HG02973 (cell line): Measurements from ENCODE around the gene MRM2.

Experiments
- ATAC-seq: cut with Tn5 transposase; IDR thresholded peaks from one replicate; pipeline ENCODE4 v1.9.1; 2021; ENCODE audit warnings: moderate library complexity; ENCODE audit not compliant: unreplicated experiment

Gene MRM2

DNA sequence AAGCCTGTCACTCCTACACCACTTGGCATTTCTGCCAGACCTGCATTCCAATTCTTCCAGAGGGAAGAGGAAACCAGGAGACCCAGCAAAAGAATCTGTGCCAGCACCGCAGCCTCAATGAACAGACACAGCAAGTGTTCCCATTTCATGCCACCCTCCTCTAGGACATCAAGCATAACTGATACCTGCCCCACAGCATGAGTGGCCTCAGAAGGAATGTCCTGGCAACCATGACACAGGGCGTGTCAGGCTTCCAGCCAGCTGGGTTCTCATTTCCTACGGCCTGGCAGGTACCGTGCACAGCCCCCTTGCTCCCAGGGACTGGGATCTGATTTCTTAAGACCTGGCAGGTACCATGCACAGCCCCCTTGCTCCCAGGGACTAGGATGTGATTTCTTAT is 17.1 kb downstream of the MRM2 start:
- no peak for ATAC-seq

DNA sequence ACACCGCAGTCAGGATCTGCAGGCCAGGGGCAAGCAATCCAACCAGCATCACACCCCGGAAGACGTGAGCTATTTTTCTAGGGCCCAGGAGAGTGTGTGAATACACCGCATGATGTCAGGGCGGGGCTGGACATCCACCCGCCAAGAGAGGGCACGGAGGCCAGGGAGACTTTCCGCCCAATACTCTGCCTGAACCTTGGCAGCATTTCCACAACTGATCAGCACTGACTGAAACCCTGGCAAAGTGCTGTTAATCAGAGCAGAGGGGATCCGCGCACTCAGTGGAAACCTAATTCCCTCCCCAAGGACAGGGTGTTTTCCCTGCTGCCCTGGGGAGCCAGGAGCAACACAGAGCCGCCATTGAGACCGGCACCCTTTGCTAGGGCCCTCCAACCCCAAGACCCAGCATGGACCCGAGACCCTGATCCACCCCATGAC is 17.5 kb downstream of the MRM2 start:
- ATAC-seq, result no peak

DNA sequence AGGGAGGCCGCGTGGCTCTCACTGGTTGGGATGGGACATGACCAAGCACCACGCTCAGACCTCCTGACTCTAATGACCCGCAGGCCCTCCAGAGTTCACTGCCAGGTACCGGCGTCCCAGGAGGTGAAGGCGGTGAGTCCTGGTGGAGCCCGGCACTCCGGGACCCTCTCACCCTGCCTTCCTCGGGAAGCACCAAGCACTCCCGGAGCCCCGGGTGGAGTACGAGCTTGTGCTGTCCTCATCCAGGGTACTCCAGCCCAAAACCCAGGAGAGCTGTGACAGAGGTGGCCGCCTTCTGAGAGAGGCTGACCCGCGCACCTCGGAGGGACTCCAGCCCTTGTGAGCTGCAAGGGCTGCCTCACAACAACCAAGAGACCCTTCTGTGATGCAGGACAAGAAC is 18.7 kb downstream of the MRM2 start:
- ATAC-seq, result no peak

DNA sequence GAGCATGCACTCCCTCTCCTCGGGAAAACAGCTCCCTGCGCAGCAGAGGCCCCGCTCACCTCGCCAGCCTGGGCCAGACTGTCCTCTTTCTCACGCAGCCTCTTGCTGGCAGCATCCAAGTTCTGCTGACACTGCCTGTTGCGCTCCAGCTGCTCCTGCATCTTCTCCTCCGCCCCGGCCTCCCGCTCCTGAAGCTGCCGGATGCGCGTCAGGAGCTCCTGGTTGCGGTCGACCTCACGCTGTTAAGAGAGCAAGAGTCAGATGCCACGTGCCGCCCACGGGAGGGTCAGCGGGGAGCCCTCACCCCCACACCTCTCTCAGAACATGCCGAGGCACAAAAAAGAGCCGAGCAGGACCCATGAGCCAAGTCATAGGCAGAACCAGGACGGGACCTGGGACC is 19.5 kb downstream of the MRM2 start:
- ATAC-seq, result no peak

DNA sequence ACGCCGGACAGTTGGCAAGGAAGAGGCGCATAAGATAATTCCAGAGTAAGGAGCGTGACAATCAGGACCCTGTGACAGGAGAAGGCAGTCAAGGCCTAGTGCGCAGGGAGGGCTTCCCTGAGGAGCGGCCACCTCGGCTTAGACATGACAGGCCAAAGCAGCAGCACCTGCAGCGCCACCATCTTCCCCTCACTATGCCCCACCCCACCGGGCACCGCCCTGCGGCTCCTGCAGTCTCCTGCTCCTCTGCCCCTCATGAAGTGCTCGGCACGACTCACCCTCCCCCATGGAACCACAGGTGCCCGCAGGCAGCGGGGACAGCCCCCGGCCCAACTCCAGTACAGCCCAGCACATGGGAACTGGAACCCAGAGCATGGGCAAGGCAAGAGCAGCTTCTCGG is 21.1 kb downstream of the MRM2 start:
- ATAC-seq, result no peak

DNA sequence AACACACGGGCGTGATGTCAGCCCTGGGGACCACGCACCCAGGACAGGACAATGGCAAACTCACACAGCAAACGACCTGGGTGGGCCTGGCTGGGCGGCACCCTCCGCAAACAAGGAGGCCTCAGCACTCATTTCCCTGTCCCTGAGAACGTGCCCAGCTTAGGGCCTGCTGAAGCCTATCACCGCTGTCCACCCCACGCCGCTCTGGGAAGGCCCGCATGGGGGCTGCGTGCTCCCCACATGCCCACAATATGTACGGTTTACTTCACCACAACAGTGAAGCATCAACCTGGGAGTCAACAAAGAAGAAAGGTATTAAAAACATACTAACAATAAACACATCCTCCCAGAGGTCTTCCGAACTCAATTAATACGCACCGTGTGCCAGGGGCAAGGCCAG is 21.5 kb downstream of the MRM2 start:
- ATAC-seq, result no peak

DNA sequence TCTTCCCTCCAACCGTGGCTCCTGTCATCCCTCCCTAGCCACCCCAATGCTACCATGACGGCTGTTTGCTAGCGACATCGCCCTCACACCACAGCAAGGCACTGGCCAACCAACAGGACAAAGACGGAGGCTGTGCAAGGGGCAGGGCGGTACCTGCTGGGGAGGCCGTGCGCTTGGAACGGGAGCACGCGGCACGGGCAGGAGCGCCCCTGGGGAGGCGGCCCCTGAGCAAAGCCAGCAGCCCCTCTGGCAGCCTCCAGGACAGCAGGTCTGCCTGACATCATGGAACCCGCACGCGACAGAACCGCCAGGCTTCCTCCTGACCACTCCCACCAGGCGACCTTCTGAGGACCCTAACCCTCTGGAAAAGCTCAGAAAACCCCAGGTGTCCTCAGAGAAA is 22.0 kb downstream of the MRM2 start:
- no peak for ATAC-seq

DNA sequence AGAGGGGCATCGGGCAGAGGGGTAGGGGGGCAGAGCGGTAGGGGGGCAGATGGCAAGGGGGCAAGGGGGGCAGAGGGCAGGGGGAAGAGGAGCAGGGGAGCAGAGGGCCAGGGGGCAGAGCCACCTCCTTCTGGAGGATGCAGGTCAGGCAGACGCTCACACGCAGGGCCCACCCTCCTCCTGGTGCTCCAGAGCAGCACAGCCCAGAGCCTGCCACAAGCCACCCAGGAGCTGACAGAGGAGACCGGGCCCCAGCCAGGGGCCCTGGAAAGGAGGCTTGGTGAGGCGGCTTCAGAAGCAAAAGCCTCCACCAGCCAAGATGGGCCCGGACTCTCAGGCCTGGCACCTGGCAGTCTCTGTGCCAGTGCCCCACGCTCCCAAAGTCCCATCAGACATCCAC is 22.4 kb downstream of the MRM2 start:
- ATAC-seq, result no peak

DNA sequence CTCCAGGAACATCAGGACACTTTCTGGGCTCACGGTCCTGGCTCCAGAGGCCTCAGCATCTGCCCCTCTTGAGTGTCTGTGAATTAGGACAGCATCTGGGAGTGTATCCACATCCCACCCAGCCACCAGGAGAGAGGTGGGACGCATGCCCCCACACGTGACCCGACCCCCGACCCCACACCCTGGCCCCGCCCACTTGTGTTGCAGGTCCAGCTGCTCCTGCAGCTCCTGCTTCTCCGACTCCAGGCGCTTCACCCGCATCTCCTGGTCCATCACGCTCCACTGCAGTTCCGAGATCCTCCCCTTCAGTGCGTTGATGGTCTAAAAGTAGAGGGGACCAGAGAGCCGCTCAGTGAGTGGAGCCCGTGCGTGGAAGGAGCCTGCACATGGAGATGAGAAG is 22.9 kb downstream of the MRM2 start:
- no peak for ATAC-seq

DNA sequence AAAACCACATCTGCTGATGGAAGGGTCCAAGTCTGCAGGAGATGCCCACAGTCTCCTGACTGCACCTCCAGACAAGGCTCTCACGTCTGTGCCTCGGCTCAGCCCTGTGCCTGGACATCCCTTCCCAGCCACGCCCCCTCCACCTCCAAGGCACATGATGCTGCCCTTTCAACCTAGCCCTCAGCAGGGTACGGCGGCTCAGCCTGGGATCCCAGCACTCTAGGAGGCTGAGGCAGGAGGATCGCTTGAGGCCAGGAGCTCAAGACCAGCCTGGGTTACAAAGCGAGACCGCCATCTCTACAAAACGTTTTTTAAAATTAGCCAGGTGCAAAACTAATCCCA is 23.6 kb downstream of the MRM2 start:
- no peak for ATAC-seq

DNA sequence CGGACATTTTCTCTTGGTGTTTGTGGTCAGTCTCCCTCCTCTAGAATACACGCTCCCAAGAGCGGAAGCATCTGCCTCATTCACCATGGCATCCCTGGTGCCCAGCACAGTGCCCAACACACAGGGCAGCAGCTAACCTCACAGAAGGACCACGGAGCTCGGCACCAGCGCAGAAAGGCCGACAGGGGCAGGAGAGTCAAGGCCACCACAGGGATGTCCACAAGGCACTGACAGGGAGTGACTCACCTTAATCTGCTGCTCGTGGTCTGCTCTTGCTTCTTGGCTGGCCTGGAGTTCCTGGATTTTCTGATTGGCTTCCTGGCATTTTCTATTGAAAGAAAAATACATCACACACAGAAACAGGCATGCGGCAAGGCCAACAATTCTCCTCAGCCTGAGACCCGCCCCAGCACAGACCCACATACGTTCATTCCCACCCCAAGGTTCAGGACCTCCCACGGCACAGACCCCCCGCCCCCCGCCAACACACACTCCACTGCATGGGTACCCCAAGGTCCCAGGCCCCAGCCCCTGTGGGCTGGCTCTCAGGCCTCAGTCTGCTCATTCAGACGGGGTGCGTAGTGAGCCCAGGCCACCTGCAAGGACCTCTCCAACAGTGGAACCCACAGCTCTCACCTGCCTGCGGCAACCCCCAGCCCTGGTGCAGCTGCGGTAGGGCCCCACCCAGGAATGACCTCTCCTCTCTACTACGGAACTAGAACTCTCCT is 24.1 kb downstream of the MRM2 start:
- no peak for ATAC-seq

DNA sequence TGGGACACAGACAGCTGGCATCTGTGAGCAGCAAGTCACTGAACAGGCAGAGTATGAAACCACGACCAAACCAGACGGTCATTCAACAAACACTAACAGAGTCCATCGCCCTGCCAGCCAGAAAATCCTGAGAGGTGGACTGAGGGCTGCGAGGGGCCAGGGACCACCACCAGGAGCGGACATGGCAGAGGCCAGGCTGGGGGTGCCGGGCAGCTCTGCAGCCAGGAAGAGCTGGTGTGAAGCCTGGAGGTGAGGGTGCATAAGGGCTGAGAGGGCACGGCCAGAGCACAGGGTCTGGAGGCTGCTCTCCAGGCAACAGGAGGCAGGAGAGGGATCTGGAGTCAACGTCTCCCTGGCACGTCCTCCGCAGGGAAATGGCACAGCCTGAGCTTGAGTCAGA is 24.8 kb downstream of the MRM2 start:
- no peak for ATAC-seq

DNA sequence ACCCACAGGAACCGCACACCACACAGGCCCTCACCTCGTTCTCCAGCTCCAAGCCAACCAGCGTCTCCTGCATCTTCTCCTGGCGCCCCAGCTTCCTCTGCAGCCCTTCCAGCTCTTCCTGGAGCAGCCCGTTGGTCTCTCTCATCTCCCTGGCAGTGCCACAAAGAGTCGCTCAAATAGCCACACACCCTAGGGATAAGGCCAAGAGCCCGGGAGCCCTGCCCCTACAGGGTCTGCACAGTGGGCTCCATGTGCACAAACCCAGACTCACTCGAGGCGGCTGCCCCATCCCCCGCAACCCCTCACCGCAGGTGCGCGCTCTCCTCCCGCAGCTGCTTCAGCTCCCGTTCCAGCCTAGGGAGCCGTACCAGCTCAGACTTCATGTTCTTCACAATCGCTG is 26.2 kb downstream of the MRM2 start:
- ATAC-seq, result no peak

DNA sequence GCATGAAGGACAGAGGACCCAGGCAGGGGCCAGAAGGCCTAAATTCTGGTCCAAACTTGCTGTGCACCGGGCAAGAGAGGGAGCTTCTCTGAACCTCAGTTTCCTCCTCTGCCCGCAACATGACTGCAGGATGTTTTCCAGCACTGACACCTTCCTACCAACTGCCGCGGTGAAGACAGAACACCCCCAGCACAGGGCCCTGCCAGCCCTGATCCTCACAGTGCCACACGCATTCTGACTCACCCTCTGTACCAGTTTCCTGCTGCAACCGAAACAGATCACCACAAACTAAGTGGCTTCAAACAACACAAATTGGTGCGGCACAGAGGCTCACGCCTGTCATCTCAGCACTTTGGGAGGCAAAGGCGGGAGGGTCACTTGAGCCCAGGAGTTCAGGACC is 27.4 kb downstream of the MRM2 start:
- no peak for ATAC-seq

DNA sequence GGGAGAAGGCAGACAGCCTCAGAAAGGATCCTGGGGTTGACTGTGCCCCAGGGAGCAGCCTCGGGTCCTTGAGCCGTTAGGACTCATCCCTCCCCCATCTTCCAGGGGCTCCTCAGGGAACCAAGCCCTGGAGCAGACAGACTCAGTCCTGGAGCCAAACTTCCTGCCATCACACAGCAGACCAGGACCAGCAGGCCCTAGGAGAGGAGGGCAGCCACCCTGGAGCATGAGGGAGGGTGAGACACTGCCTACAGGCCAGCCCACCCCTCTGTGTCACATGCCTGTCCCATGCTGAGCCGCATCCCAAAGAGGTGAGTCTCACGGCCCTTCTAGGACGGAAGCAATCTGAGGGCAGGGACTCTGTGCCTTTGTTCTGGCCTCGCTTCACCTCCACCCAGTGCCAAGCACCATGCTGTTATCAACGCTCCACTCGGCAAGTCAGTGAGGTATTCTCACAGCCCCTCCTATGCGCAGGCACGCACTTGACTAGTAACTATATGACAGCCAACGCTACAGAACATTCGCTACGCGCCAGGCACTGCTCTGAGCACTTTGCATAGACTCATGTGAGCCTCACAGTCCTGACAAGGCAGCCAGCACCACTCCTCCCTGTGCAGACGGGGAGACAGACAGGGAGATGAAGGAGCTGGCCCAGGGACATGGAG is 28.3 kb downstream of the MRM2 start:
- no peak for ATAC-seq

DNA sequence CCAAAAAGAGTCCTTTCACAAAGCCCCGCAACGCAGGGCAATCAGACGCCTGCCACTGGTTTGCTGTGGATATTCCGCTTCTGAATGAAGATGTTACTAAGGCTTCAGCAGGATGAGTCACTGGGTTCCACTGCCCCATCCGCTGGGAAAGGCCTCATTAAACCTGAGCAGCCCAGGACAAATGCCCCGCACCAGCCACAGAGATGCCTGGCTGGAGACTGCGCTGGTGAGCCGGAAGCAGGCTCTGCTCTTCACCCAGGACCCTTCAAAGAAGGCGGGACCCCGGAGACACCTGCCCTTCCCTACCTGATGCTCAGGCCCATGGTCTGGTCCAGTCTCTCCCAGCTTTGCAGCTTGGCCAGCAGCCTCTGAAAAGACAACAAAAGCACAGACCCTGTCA is 29.1 kb downstream of the MRM2 start:
- ATAC-seq, result no peak

DNA sequence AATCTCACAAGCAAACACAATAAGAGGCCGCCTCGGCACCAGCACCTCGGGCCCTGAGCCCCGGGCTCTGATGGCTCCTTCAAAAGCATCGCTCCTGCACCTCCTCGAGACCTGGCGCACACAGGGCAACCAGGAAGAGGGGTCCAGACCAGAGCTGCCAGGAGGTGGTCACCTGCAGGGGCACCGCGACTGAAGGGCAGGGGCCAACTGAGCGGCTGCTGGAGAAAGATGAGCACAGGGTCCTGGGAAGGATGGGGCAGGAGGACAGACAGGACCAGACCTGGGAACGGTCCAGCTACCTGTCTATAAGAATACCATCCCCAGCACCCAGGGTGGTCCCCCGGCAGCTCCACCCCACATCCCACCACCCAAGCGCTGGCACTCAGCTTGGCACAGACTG is 30.1 kb downstream of the MRM2 start:
- no peak for ATAC-seq

DNA sequence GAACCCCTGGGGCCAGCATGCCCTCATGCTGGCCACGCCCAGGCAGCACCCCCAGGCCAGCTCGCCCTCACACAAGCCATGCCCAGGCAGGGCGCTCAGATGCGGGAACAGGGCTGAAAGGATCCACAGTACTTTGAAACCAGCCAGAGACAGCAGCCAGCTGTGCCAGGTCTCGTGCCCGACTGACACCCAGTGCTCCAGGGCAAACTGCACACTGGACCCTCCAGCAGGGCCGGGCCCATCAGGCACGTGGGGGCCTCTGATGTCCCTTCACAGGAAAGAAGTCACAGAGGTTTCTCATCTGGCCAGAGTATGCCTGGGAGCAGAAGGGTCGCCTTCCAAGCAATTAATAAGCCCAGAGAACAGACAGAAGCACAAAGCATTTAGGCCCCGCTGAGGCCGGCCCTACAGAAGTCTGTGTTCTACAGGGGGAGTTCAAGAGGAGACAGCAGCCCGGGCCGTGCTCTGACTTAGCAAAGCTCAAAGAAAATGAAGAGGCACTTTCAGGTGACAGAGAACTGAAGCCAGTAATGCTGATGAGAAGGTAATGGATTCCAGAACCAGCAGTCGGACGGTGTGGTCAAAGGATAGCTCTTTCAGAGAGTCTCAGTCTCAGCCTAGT is 30.6 kb downstream of the MRM2 start:
- ATAC-seq, result no peak

DNA sequence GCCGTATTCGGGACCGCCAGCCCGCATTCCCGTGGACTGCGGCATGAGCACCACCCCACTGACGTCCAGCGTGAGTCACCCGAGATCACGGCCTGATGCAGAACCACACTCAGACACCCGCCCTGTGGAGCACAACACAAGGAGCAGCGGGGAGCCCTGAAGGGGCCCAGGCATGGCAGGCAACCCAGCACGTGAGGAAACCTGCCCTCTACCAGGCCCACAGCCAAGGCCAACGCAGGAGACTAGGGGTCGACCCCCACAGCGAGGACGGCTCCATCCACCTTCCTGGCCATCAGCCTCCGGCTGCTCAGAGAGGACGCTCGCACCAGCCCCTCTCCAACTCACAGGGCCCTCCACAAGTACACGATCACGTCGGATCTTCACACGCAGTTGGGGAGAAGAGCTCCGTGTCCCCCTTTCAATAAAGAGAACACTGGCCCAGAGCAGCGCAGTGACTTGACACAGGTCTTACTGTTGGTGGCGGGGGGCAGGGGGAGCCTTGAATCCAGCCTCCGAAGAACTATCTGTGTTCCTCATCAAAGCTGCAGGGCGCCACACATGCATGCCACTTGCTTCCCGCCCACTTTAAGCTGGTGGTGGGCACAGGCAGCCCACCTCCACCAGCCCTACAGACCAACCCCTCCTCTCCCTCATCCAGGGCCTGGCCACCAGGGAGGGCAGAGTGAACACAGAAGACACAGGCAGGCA is 31.3 kb downstream of the MRM2 start:
- ATAC-seq, result no peak

DNA sequence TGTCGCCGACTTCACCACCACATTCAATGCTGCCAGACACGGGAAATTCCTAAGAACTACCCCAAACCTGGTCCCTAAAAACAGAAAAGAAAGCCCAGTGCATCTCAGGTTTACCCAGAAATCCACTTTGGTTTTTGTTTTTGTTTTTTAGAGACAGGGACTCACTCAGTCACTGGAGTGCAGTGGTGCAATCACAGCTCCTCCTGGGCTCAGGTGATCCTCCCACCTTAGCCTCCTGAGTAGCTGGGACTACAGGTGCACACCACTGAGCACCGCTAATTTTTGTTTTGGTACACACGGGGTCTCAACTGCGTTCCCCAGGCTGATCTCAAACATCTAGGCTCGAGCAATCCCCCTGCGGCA is 32.1 kb downstream of the MRM2 start:
- no peak for ATAC-seq

DNA sequence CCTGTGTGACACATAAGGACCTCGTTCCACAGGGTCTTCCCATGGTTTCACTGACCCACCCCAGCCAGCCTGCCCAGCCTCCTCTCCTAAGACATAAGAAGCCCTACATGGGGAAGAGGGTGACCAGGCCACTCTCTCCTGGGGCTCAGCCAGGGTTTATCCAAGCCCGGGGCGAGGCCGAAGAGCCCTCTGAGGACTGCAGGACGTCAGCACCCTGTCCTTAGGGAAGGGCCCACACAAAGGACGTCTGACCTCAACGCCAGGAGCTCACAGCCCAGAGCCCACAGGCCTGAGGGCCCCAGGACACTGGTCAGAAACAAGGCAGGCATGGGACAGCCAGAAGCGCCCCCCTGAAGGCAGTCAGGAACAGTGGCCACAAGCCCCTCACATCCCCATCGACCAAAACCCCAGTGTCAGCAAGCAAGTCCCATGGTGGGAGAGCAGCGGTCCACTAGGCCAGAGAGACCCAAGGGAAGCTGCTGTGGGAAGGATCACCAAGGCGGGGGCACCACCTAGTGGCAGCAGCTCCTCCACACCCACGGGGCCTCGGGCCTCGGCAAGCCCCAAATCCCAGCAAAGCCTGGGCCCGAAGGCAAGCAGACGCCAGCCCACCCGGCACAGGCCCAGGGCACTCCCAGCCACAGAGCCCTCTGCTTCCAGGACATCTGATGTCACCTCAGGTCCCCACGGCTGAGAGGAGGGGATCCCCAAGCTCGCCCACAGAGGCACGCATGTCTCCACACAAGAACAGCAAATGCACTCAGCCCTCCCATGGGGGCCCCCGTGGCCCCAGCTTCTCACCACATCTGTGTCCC is 32.7 kb downstream of the MRM2 start:
- peak; percentile 50 for ATAC-seq
